GM13976 (cell line): Measurements from ENCODE around the gene CELF4.

ENCODE experiments used
- DNase-seq: peaks from one replicate; pipeline ENCODE4 v3.0.0; 2012; ENCODE audit warnings: low spot score
- in situ Hi-C: fragments of 300-500 bp; cut with MboI; formaldehyde crosslinking; loops from one replicate; pipeline ENCODE4 v1.12.0; 2022; ENCODE audit warnings: low sequenced_read_pairs, mixed read lengths, inconsistent platforms; ENCODE audit not compliant: unreplicated experiment
- TF ChIP-seq, protein P1 (sequence below): IDR thresholded peaks from 2 replicates; pipeline ENCODE4 v1.5.1; 2012; ENCODE audit warnings: borderline replicate concordance, mild to moderate bottlenecking; ENCODE audit not compliant: insufficient read depth; ENCODE audit errors: extremely low read depth, missing control alignments, control extremely low read depth

CELF4 gene

DNA sequence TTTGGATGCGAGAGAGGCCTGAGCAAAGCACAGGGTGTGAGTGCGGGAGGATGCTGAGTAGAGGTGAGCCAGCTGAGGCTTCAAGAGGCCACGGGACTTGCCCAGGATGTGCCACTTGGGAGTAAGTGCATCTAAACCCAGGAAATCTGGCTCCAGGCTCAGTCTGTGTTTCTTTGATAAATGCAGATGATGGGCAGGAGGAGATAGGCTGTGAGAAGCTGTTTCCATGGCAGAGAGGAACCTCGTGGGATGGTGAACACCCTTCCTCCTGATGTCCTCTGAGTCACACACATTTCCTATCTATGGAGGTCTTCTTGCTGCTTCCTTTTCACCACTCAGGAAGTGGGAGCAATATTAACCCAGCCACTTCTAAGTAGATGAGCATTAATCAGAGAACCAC is 38.4 kb upstream of the CELF4 start:
- in situ Hi-C loops = no loop called here
- TF ChIP-seq, protein P1, sequence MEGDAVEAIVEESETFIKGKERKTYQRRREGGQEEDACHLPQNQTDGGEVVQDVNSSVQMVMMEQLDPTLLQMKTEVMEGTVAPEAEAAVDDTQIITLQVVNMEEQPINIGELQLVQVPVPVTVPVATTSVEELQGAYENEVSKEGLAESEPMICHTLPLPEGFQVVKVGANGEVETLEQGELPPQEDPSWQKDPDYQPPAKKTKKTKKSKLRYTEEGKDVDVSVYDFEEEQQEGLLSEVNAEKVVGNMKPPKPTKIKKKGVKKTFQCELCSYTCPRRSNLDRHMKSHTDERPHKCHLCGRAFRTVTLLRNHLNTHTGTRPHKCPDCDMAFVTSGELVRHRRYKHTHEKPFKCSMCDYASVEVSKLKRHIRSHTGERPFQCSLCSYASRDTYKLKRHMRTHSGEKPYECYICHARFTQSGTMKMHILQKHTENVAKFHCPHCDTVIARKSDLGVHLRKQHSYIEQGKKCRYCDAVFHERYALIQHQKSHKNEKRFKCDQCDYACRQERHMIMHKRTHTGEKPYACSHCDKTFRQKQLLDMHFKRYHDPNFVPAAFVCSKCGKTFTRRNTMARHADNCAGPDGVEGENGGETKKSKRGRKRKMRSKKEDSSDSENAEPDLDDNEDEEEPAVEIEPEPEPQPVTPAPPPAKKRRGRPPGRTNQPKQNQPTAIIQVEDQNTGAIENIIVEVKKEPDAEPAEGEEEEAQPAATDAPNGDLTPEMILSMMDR = no peak
- DNase-seq = no peak

DNA sequence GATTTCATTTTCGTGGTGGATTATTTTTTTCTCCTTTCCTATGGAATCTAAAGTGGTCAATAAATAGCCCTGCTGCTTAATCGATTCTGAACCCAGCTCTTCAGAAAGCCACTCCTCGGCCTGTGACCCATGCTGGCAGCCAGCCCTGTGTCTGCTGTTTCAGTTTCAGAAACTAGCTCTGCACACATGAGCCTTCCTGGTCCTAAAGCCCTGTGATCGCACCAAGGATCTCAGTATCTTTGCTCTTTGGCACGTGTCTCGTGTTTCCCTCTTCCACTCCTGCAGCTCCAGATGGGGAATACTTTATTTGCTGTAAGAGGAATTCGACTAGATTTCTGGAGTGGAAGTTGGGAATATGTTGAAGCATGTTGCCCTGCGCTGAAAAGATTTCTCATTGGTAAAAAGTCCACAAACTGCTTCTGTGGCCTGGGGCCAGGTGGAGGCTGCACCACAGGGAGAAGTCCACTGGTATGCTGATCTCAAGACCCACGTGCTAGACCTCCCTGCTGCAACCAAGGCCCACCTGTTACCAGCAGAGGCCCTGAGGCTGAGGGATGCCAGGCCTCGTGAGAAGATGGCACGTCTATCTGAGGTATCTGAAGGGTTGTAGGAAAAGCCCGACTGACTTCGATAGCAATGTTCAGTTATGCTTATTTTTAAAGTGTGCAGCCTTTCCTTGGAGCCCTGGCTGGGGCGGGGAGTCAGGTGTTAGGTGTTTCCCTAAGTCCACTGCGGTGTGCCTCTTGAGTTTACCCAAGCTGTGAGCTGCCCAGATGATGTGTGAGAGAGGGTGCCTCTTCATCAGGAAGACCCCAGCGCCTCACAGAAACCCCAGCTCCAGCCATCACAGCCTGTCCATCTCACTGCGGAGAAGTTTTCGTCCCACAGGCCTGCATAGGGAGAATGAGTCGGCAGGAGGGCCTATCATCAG is 33.6 kb upstream of the CELF4 start:
- in situ Hi-C loops = no loop called here
- no peak for DNase-seq
- TF ChIP-seq, protein P1 = no peak

DNA sequence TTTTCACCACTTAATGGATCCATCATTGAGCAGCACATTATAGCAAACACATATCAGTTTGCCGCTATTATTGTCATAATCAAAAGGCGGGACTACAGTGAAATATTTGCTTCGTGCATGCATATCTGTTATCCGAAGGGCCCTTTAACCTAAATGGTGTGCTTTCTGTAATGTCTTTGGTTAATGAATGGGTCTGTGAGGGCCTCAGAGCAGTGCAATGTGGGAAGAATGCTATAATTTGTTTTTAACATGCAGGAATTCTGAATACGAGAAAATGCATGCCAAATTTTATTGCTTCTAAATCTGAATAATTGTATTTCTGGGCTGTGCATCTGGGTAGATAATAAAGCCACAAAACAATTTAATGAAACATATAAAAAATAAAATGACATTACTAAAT is 32.8 kb upstream of the CELF4 start:
- DNase-seq = no peak
- in situ Hi-C loops = no loop called here
- TF ChIP-seq, protein P1 = no peak

DNA sequence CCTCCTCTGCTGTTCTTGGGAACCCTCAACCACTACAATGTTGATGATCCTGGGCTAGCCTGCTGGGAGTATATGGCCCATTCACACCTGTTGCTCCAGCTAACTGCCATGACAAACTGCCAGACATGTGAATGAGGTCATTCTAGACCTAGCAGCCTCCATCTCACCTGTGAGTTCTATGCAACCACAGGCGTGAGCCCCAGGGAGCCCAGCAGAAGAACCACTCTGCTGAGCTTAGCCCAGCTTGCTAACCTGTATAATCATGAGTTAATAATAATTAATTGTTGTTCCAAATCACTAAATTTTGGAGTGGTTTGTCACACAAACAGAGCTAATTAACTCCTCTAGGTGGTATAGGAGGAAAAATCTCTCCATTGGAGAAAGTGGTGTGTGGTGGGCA is 24.7 kb upstream of the CELF4 start:
- TF ChIP-seq, protein P1 = no peak
- in situ Hi-C loops = no loop called here

DNA sequence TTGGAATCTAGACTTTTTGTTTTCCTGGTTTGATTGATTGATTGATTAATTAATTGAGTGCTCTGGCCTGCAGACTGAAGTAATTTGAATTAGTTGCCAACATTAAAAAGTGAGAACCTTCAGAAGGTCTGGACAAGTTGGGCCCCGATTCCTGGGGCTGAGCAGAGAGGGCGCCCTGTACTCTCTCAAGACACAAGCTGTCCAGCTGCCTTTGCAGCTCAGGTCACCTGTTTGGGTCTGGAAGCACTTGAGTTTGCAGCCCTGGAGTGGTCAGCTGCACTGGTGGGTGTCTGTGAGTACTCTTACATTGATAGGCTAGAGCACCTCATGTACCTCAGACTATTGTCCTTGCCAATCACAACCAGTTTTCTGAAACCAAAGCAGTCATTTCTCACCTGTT is 22.7 kb upstream of the CELF4 start:
- TF ChIP-seq, protein P1 = no peak
- no peak for DNase-seq
- in situ Hi-C loops = no loop called here

More for the DNA sequence above, 24.7 kb upstream of the CELF4 start:
- no peak for DNase-seq

DNA sequence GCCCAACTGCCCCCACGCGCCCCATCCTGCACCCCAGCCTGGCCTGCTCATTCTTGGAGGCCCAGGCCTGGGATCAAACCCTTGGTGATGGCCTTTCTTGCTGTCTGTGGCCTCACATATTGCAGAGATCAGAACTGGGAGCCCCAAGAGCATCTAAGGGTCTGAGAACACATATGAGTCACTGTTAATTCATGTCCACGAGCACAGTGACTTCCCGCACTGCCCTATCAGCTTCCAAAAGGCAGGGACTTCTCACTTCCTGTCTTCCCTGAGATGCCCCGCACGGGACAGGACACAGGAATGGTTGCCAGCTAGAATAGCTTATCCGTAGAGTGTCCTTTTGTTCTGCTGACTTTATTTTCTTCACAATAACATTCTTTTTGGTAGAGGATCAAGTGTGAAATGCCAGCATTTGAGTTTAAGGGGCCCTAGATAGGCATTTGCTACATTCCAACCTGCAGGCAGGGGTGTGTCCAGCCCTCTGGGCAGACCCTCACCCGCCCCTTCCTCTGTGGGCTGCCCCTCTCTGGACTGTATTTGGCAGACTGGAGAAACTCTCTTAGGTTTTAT is 21.1 kb upstream of the CELF4 start:
- TF ChIP-seq, protein P1 = no peak
- DNase-seq = no peak
- in situ Hi-C loops = no loop called here
